NCI-H82 (cell line): ENCODE measurements around the gene LYSMD3.
A peak's percentile ranks its signal among the peaks of the same experiment; 100 is the strongest.
"Not testable (repeated sequence)": the region's sequence is repeated elsewhere in the genome, so short reads cannot be mapped to it uniquely, and the experiment has no call there.

ENCODE experiments used
- DNase-seq: peaks from one replicate; lab custom pipeline; 2025; lab: John Stamatoyannopoulos, UW

LYSMD3 gene

DNA sequence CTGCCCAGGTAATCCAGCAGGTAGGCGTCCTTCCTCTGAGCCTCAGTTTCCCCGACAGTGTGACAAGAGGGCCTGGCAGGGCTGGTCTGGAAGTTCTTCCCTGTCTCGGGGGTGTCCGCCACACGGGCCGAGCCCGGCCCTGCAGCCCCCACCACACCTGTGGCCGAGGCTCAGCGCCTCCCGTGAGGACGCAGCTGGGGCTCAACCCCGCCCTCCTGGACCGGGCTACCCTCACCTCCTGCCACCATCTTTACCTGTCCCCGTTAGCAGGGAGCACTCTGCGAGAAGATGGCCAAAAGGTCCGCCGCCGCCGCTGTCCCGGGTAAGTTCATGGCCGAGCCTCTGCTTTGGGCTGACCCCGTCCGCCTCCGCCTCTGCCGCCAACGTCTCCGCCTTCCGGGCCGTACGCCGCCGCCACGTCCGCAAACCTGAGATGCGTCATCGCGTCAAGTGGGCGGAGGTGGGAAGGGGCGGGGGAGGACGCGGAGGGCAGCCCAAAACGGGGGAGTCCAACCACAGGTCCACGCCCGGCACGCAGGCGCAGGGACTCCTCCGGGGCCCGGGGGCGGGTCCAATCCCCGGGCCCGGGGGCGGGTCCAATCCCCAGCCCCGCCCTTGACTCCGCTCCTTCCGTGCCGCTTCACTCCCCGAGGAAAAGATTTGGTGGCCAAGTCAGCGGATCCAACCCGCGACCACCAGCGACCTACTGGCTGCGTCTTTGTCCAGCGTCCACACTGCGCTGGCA, at the start of gene LYSMD3:
TSS of gene LYSMD3 (minus strand) at position 391 of the 745 bp plus-strand sequence. CDS start 4,295 bp downstream, outside the sequence.
- DNase-seq: peak; percentile 96

DNA sequence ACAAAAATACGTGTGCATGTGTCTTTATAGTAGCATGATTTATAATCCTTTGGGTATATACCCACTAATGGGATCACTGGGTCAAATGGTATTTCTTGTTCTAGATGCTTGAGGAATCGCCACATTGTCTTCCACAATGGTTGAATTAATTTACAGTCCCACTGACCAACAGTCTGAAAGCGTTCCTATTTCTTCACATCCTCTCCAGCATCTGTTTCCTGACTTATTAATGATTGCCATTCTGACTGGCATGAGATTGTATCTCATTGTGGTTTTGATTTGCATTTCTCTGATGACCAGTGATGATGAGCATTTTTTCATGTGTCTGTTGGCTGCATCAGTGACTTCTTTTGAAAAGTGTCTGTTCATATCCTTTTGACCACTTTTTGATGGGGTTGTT, 47.2 kb upstream of the LYSMD3 start:
- DNase-seq: not testable (repeated sequence)

DNA sequence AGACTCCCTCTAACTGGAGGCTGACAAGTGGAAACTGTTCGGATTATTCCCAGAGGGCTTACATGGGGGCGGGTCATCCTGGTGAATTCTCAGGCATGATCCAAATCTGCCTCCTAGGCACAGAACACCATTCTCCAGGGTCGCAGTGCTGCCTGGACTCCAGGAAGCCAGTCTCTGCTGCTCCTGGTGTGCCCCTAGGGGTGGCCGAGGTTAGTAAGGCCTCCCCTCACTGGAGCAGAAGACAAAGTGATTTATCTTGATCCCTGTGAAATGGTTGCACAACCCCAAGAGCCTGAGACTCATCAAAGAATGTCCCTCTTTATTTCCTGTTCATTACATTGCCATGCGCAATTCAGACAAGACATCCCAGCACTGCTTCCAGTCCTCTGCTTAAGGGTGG, 46.3 kb upstream of the LYSMD3 start:
- no peak for DNase-seq

DNA sequence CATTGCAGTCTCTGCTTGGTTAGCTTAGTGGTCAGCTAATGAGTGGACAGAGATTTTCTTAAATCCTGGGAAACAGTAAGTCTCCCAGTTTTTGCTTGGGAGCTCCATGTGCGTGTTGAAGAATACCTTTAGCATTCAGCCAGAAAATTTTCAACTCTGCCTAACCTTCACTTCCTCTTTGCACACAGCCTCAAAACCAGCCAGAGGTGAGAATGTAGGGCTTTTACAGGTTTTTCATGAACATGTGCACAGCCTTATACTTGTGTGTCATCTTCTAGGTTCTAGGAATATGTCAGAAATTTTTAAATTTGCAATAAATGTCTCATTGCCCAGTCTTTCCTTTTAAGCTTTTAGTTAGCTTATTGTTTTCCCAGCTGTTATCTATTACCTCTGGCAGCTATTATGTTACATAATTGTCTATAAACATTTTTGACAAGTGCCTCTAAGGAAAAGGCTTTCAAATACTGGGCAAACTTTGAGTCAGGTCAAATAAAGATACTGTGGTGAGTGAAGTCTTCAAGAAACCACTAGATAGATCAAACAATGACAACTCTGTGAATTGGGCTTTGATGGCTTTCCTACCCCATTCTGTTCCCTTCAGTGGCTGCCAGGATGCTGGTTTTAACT, 41.9 kb upstream of the LYSMD3 start:
- DNase-seq: no peak

DNA sequence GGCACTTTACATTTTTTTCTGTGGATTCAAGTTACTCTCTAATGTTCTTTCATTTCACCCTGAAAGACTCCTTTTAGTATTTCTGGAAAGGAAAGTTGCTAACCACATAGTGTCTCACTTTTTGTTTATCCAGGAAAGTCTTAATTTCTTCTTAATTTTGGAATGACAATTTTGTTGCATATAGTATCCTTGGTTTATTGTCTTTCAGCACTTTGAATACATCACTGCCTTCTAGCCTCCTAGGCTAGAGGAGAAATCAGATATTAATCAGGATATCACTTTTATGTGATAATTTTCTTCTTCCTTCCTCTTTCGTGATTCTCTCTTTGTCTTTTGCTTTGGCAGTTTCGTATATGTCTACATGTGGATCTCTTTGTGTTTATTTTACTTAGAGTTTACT, 40.6 kb upstream of the LYSMD3 start:
- DNase-seq: no peak

DNA sequence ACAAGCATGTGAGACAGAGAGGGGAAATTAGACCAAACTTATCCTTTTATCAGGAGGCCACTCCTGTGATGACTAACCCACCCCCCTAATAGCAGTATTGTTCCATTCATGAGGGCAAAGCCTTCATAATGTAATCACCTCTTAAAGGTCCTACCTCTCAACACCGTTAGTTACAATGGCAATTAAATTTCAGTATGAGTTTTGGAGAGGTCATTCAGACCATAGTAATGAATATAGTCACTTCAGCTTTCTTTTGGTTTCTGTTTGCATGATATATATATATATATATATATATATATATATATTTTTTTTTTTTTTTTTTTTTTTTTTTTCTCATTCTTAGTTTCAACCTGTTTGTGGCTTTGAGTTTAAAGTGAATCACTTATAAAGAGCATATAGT, 39.7 kb upstream of the LYSMD3 start:
- DNase-seq: no peak

DNA sequence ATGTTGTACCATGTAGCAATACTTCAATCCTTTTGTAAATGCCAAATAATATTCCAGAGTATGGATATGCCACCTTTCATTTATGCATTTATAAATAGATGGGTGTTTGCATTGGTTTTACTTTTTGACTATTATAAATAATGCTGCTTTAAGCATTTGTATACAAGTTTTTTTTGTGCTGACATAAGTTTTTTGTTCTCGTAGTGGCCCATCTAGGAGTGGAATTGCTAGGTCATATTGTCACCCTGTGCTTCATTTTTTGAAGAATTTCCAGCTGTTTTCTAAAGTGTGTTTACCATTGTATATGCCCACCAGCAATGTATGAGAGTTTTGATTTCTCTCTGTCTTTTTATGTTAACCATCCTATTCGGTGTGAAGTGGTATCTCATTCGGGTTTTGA, 36.1 kb upstream of the LYSMD3 start:
- DNase-seq: no peak

DNA sequence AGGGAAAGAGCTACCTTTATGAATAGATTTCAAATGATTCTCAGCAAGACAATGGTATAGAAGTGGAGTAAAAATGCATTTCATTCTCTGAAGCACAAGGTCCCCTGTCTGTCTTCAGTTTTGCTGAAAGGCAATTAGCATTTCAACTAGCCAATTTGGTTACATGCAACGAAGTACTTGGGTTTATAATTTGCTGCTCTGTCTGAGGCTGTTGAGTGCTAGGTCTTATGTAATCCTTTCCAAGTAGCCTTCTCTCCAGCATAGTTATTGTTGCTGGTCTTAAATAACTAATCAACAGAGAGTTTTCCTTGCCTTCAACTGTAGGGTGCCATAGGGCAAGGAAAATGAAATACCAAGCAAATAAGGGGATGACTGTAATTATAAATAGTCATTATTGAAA, 33.7 kb upstream of the LYSMD3 start:
- peak; percentile 85 for DNase-seq

DNA sequence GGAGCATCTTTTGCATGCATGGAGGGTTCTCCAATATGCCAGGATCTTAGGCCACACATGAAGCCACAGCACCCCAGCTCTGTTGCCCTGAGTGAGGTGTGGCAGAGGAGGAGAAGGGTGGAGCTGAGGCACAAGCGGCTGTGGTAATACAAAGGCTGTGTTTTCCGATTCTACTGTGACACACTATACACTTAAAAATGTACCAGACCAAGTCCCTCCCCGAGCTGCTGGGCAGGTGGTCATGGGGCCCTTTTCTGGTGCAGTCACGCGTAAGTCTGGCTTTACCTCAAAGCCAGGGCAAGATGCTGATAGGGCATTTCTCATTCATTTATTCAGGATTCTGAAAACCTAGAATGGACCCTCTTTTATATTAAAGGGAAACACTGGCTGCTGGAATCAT, 33.0 kb upstream of the LYSMD3 start:
- peak; percentile 92 for DNase-seq

DNA sequence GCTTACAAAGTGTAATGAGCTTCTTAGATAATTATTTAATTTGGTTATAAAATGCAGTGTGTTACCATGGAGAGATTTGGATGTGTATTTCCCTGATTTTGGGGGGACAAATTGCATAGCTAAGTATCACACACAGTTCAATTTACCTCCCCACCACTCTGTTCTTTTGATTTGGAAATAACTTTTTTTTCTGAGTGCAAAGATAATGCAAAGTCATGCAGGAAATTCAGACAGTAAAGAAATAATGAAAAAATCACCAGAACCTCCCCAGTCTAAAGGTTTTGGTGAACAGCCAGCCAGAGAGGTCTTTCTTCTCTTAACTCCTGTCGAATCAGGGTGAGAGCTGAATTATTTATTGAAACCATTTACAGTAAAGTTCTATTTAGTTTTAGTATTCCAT, 32.4 kb upstream of the LYSMD3 start:
- peak; percentile 25 for DNase-seq

DNA sequence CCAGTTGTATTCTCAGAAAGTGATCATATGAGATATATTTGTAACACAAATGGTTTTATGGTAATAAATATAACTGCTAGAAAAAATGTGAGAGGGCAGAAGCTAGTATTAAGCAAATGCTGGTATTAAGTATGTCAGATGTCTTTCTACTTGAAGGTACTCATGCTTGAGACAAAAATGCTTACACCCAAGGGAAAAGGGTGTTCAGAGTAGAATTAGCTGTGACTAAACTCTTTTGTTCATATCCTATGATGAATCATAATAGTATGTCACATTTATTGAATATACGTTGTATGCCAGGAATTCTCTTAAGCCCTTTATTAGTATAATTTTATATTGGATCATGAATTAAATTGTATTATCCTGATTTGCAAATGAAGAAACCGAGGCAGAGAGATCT, 31.4 kb upstream of the LYSMD3 start:
- peak; percentile 20 for DNase-seq

DNA sequence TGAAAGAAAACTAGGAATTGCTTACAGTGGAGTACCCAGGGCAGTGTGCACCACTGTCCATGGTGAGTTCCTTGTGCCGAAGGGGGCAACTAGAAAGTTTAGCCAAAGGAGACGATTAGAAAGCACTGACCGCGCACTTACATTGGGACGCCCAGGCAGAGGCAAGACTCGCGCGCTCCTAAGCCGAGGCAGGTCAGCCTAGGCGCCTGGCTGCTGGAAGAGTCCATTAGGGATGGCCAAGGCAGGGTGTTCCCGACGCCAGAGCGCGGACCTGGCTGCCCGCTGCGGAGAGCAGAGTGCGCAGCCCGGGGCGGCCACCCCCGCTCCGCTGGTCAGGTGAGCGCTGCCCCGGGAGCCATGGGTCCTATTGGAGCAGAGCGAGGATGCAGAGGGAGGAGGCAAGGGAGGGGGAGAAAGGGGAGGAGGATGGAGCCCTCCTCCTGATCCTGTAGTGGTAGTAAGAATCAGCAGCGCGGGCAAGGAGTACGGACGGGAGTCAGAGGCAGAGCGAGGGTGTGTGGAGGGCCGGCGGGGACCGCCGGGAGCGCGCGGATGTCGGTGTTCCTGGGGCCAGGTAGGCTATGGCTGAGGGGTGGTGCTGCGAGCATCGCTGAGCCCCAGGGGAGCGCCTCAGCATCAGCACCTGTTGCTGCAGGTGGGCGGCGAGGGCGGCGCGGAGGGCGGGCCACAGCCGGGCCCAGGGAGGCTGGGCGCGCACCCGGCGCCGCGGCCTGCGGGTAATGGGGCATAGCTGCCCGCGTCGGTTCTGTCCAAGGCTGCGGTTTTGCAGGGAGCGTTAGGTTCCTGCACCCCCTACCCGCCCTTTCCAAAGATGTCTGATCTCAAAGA, 29.2 kb upstream of the LYSMD3 start, which contains the start of gene ADGRV1:
TSS of gene ADGRV1 (plus strand) at position 454 of the 849 bp plus-strand sequence. CDS start at position 553, 99 bp downstream.
- DNase-seq: peak; percentile 98

DNA sequence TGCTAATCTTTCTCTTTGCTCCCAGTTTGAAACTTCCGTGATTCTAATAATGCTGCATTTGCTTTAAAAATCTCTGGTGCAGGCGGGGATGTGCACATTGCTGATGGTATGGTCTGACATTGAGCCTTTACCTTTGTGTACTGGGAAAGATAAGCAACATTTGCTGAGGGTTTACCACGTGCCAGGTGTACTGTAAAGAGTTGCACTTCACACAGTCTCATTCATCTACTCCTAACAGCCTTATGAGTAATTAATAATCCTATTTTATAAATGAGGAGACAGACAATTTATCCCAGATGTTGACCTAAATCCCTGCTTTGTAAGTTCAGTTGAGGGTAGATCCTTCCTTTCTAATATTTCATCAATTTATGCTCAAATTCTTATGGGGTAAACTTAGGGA, 28.5 kb upstream of the LYSMD3 start:
- DNase-seq: peak; percentile 49

DNA sequence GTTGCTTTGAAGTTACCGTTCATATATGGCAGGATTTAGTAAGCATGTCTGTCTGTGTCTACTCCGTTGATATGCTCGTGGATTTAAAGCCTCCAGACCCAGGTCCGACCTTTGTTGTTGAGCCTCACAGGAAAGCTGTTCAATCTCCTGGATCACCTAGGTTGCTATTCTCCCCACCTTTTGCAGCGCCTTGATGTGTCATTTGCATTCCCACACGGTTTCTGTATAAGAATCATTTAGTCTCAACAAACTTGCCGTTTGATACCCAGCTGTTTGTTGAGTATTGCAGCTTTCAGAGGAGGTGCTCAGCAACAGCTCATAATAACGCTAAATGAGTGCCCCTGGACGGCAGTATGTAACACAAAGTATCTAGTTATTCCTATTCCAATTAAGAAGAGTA, 28.0 kb upstream of the LYSMD3 start:
- peak; percentile 53 for DNase-seq

DNA sequence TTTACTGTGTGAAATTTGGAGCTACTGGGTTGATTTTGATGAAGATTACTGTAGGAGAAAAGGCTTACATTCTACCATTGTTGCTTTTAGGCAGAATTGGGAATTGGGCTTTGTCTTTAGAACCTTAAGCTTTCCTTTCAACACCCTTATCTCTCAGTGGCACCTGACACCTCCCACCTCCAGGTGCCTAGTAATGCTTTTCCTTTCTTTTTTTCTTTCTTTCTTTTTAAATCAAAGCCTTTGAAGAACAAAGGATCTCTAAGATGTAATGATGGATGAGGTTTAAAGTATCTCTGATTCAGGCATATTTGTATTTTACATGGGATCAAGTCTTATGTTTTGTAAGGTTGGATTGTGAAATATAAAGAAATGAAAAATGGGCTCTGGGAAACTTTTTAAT, 26.3 kb upstream of the LYSMD3 start:
- DNase-seq: no peak

DNA sequence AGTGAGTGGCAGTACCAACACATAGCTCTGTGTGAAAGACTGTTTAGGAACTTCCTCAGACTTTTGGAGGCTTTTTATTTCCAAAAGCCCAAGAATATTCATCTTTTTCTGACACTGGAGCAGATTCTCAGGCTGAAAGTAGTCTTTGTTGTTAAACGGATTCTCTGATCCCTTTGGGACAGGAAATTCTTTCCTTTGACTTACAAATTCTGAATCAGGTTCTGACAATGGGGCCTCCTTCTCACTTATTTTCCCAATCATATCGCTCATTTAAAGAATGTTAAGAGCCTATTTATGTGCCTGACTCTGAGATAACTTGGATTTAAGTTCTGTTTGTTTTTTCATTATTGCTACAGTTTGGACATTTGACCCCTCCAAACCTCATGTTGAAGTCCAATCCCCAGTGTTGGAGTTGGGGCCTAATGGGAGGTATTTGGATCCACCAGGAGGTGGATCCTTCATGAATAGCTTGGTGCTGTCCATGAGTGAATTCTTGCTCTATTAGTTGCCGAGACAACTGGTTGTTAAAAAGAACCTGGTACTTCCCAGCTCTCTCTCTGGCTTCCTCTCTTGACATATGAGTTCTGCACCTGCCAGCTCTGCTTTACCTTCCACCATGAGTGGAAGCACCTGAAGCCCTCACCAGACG, 25.1 kb upstream of the LYSMD3 start:
- DNase-seq: no peak

DNA sequence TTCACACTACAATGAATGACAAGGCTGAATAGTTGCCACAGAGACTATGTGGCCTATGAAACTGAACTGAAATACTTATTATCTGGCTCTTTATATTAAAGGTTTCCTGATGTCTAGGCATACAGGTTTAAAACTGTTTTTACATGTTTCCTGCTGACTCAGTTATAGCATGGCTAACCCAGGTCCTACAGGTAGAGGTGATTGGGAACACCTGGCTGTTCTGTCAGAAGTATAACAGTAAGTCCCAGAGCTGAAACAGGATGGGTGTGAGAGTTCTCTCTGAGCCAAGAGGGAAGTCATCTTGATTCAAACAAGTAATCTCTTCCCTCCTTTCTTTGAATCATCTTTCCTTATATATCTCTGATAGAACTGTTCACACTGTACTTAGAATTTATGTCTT, 24.3 kb upstream of the LYSMD3 start:
- no peak for DNase-seq

DNA sequence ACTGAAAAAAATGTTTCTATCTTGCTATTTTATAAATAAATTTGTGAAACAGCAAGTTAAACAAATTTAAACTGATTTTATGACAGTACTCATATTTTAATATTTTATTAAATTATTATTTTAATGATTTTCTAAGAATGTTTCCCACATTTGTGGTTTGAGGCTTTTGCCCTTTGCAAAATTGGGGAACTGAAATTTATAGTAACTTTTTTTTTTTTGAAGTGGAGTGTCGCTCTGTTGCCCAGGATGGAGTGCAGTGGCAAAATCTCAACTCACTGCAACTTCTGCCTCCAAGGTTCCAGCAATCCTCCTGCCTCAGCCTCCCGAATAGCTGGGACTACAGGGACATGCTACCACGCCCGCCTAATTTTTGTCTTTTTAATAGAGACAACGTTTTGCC, 22.0 kb upstream of the LYSMD3 start:
- no peak for DNase-seq

DNA sequence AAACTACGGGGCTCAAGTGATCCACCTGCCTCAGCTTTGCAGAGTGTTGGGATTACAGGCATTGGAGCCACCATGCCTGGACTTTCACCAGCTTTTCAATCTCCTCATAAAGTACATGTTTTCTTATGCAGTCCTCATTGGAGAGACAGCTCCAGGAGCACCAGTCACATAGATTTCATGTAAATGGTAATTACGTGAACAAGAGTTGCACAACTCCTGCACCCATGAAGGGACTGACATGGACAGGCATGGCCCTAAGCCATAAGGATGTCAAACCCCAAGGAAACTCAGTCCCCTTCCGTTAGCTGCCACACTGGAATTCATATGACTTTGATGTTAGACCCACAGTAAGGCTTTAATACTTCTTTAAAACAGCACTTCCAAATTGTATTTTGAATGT, 21.6 kb upstream of the LYSMD3 start:
- DNase-seq: no peak

DNA sequence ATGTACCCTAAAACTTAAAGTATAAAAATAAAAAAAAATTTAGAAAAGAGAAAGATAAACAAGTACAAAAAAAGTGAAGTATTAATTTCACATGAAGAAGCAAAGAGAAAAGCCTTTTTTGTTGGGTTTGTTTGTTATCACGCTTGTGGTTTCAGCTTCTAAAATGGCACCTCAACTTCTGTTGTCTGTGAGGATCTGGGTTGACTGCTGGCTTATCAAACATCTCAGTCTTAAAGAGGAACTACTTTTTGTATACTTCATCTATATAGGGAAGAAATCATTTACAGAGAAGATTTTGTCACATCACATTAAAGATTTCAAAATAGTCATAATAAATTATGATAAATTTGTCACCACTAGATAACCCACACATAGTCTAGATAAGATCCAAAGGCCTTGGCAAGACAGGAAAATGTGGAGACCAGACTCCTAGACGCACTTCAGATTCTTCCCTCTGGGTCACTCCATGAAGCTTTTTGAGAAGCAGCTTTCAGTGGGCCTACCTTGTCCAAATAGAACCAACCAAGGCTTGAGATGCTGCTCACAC, 20.4 kb upstream of the LYSMD3 start:
- no peak for DNase-seq

DNA sequence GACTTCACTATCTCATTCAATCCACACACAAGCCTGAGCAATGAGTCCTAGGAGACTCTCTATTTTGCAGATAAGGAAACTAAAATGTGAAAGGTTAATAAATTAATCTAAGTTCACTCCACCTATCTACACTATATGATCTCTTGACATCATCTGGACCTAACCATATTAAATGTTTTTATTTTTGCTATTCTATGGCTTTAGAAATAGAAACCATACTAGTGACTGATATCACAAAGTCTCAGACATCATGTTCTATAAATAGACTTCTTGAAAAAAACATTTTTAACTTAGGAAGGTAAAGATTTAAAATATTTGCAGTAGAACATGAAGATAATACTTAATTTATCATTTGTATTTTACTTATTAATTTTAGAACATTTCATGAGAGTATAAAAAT, 19.8 kb upstream of the LYSMD3 start:
- no peak for DNase-seq

DNA sequence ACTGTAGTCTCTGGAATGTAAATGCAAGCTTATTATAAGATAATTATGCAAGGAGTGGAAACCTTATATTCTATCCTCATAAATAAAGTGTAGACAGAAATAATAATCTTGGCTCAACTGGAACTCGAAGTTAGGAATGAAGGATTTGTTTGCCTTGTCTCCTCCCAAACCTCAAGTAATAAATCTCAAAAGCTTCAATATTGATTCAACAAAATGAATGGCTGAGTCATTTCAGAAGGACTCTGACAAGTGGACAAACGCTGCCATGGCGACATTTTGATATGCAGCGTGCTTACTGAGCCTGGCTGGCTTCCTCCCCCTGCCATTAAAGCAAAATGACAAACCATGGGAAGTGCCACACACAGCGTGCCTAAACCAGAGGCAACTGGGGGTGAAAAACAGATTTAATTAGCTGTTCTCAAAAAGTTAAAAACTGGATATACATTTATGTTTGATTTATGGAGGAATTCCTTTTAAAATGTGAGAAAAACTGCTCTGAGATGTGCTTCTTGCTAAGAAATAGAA, 18.7 kb upstream of the LYSMD3 start:
- peak; percentile 4 for DNase-seq
